Mesodermal cell (in vitro differentiated cells): Measurements from ENCODE around the gene ZNF467.

Source experiments
- H3K27ac ChIP-seq: 2 replicates; pipeline ENCODE4 v1.7.0; 2013; ENCODE audit warnings: mild to moderate bottlenecking, low read depth, low read length, moderate library complexity; ENCODE audit not compliant: severe bottlenecking
- H3K36me3 ChIP-seq: 2 replicates; pipeline ENCODE4 v1.7.1; 2013; ENCODE audit warnings: mild to moderate bottlenecking, low read length, moderate library complexity; ENCODE audit not compliant: control insufficient read depth, insufficient read depth
- H3K4me1 ChIP-seq: one replicate; pipeline ENCODE4 v1.7.1; 2013; ENCODE audit warnings: mild to moderate bottlenecking, low read length; ENCODE audit not compliant: insufficient read depth, control insufficient read depth, poor library complexity, severe bottlenecking
- H3K4me3 ChIP-seq: 2 replicates; pipeline ENCODE4 v1.7.0; 2013; ENCODE audit warnings: low read length, control low read depth, mild to moderate bottlenecking; ENCODE audit not compliant: insufficient read depth, poor library complexity, severe bottlenecking; ENCODE audit errors: extremely low read depth
- H3K9me3 ChIP-seq: 2 replicates; pipeline ENCODE4 v1.7.1; 2013; ENCODE audit warnings: mild to moderate bottlenecking, low read length, moderate library complexity; ENCODE audit not compliant: control insufficient read depth
- WGBS, 2 experiments: methylation state at CpG; one replicate each; pipeline ENCODE4 v1.1.5; 2013; ENCODE audit warnings: missing lambda C conversion rate in 2 of 2; ENCODE audit not compliant: insufficient coverage in 2 of 2; 5-methylcytosine and 5-hydroxymethylcytosine counted together

ZNF467 gene

DNA sequence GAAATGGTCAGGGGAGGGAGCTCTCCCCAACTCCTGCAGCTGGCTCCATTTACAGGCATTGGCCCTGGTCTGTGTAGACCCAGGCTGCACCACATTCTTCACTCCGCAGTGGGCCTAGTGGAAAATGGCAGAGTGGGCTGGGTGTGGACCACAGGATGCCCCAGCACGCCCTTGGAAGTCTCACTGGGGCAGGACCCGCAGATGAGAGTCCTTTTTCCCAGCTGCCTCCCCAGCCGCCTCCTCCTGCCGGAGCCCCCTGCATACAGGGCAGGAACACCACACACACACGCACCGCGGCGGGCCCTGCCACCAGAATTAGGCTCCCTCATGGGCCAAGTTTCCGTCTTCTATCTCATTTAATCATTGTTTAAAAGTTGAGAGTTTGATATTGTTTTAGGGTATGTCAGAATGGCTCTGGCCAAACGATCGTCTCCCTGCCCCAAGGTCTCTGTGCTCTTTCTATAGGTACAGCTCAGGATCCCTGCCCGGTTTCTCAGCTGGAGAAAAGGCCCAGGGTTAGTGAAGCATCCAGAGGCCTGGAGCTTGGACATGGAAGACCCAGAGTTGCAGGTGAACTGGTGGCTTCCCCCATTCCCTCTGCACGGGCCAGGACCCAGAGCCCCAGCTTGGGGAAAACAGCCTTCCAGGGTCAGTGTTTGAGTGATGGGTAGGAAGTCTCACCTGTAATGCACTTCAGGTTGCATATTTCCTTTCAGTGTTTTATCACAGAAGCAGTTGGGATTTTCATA is 42.0 kb downstream of the ZNF467 start:
- Histone ChIP-seq H3K4me1 (no peaks in the 10 kb centered on the region), H3K4me3 (no peak overlapping the region), H3K27ac (no peak overlapping the region), H3K36me3 (peaks cover 61% of the 10 kb centered on the region), H3K9me3 (no peaks in the 10 kb centered on the region)
- WGBS, 2 experiments = 93 to 100% methylated on average over 5 to 8 of the region's 14 CpGs

DNA sequence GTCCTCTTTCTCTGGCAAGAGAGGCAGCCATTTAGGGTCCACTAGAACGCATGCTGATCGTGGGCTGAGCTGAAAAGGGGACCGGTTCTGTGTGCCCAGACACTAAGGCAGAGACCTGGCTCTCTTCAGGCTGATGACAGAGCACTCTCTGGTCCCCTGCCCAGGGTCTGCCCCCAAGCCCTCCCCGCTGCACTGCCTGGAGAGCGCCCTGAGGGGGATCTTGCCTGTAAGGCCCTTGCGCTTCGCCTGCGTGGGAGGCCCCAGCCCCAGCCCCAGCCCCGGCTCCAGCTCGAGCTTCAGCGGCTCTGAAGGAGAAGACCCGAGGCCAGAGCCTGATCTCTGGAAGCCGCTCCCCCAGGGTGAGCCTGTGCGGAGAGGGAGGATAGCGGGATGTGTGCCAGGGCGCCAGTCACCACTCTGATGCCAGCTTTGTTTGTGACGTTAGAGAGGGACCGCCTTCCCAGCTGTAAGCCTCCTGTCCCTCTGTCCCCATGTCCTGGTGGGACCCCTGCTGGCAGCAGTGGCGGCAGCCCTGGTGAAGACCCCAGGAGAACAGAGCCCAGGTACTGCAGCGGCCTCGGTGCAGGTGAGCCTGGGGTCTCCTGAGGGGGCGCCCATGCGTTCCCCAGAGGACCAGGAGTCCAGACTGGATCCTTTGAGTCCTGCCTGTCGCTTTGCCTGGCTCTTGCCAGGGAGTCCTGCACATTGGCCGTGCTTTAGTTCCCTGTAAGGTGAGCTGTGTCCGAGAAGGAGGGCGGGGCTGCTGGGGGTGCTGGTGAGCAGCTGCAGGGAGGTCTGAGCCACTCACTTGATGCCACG is 43.2 kb downstream of the ZNF467 start:
- WGBS, 2 experiments = 91 to 95% methylated on average over 22 to 27 of the region's 28 CpGs
- Histone ChIP-seq H3K27ac (no peak overlapping the region), H3K36me3 (peaks cover 71% of the 10 kb centered on the region), H3K4me1 (no peaks in the 10 kb centered on the region), H3K4me3 (no peak overlapping the region), H3K9me3 (no peaks in the 10 kb centered on the region)

GRCh38 chr7:149729586-149729982 is 43.8 kb downstream of the ZNF467 start:
- 61 to 74% methylated on average over 5 of the region's 5 CpGs for WGBS, 2 experiments
- Histone ChIP-seq H3K36me3 (peaks cover 76% of the 10 kb centered on the region), H3K9me3 (no peaks in the 10 kb centered on the region)

DNA sequence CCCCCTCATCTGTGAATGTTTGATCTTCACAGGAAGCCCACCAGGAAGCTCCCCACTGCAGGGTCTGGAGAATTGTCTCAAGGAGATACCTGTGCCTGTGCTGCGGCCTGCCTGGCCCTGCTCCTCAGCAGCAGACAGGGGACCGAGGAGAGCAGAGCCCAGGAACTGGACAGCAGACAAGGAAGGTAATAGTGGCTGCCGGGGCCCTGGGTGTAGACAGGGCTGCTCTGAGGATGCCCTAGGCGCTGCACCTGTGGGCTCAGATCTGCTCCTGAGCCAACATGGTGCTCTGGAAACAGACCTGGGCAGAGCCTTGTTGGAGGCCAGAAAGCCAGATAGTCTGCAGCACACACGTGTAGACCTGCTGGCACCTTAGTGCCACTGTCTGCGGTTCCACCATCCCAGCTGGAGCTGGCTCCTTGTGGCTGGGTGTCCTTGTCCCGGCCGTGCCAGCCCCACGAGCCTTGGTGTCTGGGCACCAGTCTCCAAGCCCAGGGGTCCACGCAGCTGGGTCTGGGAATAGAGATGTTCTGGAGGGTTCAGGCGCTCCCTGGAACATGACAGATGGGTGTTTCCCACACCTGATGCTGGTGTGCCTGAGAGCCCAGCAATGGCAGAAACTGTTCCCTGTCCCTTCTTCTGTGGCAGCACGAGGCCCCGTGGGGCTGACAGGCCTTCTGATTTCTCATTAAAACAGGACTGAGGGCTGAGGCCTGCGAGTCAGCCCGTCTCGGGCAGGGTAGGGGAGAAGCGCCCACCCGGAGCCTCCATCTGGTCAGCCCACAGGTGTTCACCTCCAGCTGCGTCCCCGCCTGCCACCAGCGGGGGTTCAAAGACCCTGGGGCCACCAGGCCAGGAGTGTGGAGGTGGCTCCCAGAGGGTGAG is 44.7 kb downstream of the ZNF467 start:
- Histone ChIP-seq H3K27ac (no peak overlapping the region), H3K4me1 (no peaks in the 10 kb centered on the region), H3K4me3 (no peak overlapping the region), H3K9me3 (no peaks in the 10 kb centered on the region), H3K36me3 (peaks cover 81% of the 10 kb centered on the region)
- 86 to 89% methylated on average over 13 to 21 of the region's 21 CpGs for WGBS, 2 experiments

More at GRCh38 chr7:149729586-149729982, 43.8 kb downstream of the ZNF467 start:
- Histone ChIP-seq H3K4me3 (no peak overlapping the region), H3K4me1 (no peaks in the 10 kb centered on the region), H3K27ac (no peak overlapping the region)

DNA sequence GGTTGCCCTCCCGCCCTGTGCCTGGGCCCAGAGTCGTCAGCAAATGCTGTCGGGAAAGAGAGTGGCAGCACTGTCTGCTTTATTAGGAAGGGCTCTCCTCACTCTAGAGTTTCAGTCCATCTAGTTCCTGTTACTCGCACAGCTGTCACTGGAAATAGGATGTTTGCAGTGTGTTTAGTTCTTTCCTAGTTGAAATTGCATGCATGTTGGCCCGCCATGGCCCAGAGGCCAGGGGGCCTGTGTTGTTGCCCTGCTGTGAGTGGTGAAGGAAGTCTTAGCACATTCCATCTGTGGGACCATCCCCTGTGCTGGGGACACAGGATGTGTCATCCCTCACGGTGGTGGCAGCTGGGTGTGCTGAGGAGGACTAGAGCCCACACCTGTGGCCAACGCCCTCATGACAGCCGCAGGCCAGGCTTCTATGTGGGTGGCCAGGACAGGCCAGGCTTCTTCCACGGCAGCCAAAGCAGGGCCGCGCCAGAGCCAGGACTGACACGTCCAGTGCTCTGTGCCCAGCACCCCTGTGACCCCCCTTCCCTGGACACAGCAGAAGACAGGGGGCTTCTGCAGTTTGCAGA is 45.4 kb downstream of the ZNF467 start:
- Histone ChIP-seq H3K4me1 (no peaks in the 10 kb centered on the region), H3K36me3 (peaks cover 86% of the 10 kb centered on the region), H3K27ac (no peak overlapping the region), H3K9me3 (no peaks in the 10 kb centered on the region), H3K4me3 (no peak overlapping the region)
- WGBS, 2 experiments = 92 to 95% methylated on average over 10 to 12 of the region's 12 CpGs

GRCh38 chr7:149727053-149727898 is 46.1 kb downstream of the ZNF467 start:
- Histone ChIP-seq H3K9me3 (no peaks in the 10 kb centered on the region), H3K36me3 (peaks cover 85% of the 10 kb centered on the region), H3K27ac (no peak overlapping the region), H3K4me1 (no peaks in the 10 kb centered on the region), H3K4me3 (no peak overlapping the region)
- 90 to 95% methylated on average over 11 to 12 of the region's 13 CpGs for WGBS, 2 experiments

DNA sequence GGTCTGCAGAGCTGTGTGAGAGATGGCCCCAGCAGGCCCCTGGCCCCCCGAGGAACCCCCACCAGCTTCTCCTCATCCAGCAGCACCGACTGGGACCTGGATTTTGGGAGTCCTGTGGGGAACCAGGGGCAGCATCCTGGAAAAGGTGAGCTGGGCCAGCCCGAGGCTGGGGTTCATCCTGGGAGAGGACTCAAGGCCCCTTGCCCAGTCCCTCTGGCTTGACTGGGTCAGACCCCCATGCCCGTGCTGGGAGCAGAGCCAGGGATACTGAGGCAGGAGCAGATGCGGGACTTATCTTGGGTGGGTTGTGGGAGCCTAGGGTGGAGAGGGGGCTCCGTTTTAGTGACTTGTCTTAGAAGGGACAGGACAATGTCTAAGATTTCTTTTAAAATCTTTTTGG is 47.5 kb downstream of the ZNF467 start:
- H3K9me3 ChIP-seq = no peaks in the 10 kb centered on the region
- H3K36me3 ChIP-seq = peaks cover 84% of the 10 kb centered on the region
- H3K4me3 ChIP-seq = no peak overlapping the region
- WGBS, 2 experiments = 91 to 97% methylated on average over 4 to 5 of the region's 6 CpGs
- H3K4me1 ChIP-seq = no peaks in the 10 kb centered on the region
- H3K27ac ChIP-seq = no peak overlapping the region

GRCh38 chr7:149725426-149725821 is 48.0 kb downstream of the ZNF467 start:
- H3K4me1 ChIP-seq = no peaks in the 10 kb centered on the region
- H3K9me3 ChIP-seq = no peaks in the 10 kb centered on the region
- no peak overlapping the region for H3K4me3 ChIP-seq
- peaks cover 88% of the 10 kb centered on the region for H3K36me3 ChIP-seq
- WGBS, 2 experiments = 93 to 98% methylated on average over 9 to 11 of the region's 12 CpGs
- H3K27ac ChIP-seq = no peak overlapping the region

DNA sequence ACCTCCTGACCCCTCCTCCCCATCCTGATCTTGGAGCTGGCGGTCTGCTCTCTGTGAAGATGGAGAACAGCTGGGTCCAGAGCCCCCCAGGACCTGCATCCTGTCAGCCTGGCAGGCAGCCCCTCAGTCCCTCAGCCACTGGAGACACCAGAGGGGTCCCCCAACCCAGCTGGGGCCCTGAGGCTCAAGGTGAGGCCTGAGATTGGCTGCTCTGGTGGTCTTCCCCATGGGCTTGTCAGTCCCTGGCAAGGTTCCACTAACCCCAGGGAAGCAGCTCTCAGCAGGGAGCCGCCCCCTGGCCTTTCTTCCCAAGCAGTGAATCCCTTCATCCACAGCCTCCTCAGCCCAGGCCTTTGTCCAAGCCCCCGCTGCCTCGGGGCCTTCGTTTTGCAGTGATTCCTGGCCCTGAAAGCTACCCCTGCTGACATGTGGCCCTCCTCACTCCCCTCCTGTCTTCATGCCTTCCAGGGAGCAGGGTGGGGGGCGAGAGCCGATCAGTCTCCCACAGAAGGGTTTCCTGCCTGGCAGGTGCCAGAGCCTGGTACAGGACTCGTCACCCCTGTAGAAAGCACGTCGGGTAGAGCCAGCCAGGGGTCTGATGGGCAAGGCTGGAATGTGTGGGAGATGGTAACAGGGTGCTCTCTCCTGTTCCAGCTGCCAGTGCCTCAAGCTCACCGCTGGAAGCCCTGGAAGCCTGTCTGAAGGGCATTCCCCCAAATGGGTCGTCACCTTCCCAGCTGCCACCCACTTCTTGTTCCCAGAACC is 48.5 kb downstream of the ZNF467 start:
- Histone ChIP-seq H3K4me1 (peaks cover under 1% of the 10 kb centered on the region), H3K4me3 (no peak overlapping the region), H3K27ac (no peak overlapping the region), H3K9me3 (no peaks in the 10 kb centered on the region), H3K36me3 (peaks cover 87% of the 10 kb centered on the region)
- 93 to 97% methylated on average over 7 to 11 of the region's 12 CpGs for WGBS, 2 experiments
